SK-N-SH treated with all-trans-retinoic acid at 6 μM for 48 hours (cell line): ENCODE measurements around the gene SEC24C.
"Not testable (repeated sequence)": the region's sequence is repeated elsewhere in the genome, so short reads cannot be mapped to it uniquely, and the experiment has no call there.

Experiments
- BACH2 ChIP-seq: fragments of 250-450 bp; sonication (Bioruptor Pico); IDR thresholded peaks from 2 replicates; pipeline ENCODE4 v1.9.0; 2021; ENCODE audit warnings: mild to moderate bottlenecking, borderline replicate concordance
- PATZ1 ChIP-seq: fragments of 250-450 bp; sonication (Bioruptor Pico); IDR thresholded peaks from 2 replicates; pipeline ENCODE4 v1.8.0; 2020; ENCODE audit warnings: mild to moderate bottlenecking, moderate library complexity, borderline replicate concordance
- SNAI2 ChIP-seq: fragments of 250-450 bp; sonication (Bioruptor Pico); IDR thresholded peaks from 2 replicates; pipeline ENCODE4 v1.5.0; 2020; ENCODE audit warnings: mild to moderate bottlenecking, moderate library complexity
- TSHZ2 ChIP-seq: fragments of 250-450 bp; sonication (Bioruptor Pico); IDR thresholded peaks from 2 replicates; pipeline ENCODE4 v1.5.0; 2020; ENCODE audit warnings: mild to moderate bottlenecking, moderate library complexity
- ZC3H10 ChIP-seq: fragments of 250-450 bp; sonication (Bioruptor Pico); IDR thresholded peaks from 2 replicates; pipeline ENCODE4 v1.5.1; 2021; ENCODE audit warnings: mild to moderate bottlenecking, moderate library complexity

- not testable (repeated sequence) for TF ChIP-seq SNAI2; TSHZ2 (CRISPR knock-in tag); ZC3H10 (CRISPR knock-in tag); PATZ1 (CRISPR knock-in tag); BACH2
Observed at GRCh38 chr10:73729781-73730152, 14.4 kb upstream of the SEC24C start.
